UCSD-AML1 (cell line): ENCODE measurements around the gene DAZAP2.
"Not testable (repeated sequence)": the region's sequence is repeated elsewhere in the genome, so short reads cannot be mapped to it uniquely, and the experiment has no call there.

Experiments
- DNase-seq: peaks from one replicate; lab custom pipeline; 2025; ENCODE audit not compliant: unreplicated experiment; lab: John Stamatoyannopoulos, UW

The DAZAP2 gene

DNA sequence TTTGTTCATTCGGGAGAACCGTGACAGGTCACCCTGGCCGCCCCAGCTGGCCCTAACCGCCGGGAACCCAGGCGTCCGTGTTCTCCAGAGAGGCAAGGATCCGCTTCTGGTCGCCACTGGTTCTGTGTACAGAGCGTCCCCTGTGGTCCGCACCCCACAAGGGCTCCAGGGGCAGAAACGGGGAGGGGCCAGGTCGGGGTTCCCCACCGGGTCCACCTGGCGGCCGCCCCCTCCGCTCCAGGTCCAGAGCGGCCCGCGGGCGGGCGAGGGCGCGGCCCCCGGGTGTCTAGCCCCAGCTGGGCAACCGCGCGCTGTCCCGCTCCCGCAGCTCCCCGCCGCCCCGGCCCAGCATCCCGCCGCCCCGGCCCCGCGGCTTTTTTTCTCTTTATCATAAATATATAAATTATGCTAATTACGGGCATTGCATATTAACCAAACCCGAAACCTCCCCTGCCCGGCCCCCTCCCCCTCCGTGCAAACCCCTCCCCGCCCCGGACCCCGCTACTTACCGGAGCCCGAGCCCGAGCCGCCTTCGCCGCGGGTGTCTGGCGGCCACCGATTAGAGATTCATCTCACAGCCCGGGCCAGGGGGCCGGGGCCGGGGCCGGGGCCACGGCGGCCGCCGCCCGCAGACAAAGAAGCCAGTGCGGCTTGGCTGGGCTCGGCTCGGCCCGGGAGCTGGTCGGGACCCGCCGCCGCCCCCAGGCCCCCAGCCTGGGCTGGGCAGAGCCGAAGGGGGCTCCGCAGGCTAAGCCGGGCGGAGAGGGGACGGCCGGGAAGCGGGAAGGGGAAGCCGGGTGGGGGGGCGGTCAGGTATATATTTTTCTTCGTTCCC lies 21.3 kb upstream of the DAZAP2 start:
- peak; percentile 63 for DNase-seq

DNA sequence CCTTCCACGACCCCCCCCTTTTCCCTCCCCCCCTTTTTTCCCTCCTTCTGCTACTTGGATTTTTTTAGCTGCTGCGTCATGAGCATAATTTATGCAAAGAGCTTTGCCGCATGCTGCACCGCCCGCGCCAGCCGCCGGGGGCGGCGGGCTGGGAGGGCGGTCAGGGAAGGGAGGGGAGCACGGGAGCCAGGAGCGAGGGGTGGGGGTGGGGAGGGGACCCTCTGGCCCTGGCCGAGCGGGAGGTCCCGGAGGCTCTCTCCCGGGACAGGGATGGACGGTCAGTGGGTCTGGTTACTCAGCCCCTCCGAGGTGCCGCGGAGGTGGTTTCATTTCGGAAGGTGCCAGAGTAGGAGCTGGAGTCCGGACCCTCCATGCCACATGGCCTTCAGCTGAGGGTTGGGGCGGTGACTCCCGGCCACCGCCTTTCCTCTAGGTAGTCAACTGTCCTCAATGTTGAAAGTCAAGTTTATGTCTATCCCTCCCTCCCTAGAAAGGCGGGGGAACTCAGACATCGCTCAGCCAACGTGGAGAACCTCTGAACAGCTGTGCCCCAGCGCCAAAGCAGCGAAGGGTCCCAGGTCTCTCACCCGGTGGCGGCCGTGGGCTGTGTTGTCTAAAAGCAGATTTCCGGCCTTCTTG lies 20.5 kb upstream of the DAZAP2 start, which contains the start of gene POU6F1:
TSS of gene POU6F1 (minus strand) at position 95 of the 639 bp plus-strand sequence. CDS start 11,226 bp downstream, outside the sequence.
- DNase-seq = peak; percentile 83

DNA sequence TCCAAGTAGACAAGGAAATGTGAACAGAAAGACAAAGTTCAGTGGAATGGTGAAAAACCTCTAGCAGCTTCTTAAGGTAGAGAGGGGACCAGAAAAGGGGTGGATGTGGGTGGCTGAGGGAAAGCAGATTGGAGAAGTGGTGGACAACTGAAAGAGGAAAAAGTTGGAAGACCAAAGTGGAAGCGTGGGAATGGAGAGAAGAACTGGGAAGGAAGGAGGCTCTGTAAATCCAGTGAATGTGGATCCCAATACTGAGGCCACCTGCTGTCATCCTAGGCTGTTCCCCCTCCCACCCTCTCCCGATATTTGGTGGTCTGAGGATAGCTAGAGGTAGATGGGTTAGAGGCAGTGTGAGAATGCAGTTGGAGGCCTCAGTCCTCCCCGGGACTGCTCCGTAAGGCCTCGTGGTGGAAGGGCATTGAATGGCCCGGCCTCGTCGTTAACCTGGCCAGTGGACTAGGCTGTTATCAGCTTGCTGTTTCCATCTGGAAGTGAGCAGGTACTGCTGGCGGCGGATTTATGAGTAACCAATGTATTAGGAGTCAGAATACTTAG lies 19.9 kb upstream of the DAZAP2 start:
- peak; percentile 48 for DNase-seq

DNA sequence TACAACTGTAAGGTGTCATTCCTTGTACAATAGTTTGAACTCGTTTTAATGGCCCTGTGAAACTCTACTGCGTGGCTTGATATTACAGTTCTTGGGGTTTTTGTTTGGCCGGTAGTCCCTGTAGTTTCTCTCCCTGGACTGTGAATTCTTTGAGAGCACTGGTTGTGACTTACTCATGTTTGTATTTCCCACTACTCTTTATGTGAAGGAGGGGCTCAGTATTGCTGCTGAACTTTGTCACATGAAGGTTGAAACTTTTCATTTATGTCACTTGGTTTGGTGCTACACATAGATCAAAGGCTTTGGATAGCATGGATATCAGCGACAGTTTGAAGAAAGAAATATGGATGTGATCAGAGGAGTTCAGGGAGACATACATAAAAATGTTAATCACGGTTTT lies 19.3 kb upstream of the DAZAP2 start:
- DNase-seq = no peak

DNA sequence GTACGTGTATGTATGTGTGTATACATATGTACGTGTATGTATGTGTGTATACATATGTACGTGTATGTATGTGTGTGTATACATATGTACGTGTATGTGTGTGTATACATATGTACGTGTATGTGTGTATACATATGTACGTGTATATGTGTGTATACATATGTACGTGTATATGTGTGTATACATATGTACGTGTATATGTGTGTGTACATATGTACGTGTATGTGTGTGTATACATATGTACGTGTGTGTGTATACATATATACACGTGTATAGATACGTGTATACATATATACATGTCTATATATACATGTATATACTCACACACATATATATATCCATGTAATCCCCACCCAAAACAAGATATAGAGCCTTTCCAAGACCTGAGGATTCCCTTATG lies 18.8 kb upstream of the DAZAP2 start:
- DNase-seq = not testable (repeated sequence)

DNA sequence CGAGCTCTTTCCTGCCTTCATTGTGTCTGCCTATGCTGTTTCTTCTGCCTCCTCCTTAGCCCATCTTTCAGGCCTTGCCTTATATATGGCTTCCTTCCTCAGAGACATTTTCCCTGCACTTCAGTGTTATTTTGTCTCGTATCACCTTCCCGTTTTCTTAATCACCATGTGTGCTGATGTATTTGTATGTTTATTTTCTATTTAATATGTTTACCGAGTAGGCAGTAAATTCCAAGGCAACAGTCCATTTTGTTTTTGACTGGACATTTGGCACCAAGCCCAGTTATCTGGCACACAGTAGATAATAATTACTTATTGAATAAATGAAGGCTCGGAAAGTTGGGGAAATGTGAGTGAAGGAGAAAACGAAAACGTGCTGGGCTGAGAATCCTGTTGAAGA lies 16.2 kb upstream of the DAZAP2 start:
- DNase-seq = no peak

DNA sequence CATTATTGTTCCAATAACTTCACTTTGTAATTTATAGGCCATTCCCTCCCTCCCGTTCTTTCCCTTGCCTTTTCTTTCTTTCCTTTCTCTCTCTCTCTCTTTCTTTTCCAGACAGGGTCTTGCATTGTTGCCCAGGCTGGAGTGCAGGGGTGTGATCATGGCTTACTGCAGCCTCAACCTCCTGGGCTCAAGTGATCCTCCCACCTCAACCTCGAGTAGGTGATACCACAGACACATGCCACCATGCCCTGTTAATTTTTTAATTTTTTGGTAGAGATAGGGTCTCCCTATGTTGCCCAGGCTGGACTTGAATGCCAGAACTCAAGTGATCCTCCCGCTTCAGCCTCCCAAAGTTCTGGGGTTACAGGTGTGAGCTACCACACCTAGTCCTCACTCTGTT lies 14.0 kb upstream of the DAZAP2 start:
- no peak for DNase-seq

DNA sequence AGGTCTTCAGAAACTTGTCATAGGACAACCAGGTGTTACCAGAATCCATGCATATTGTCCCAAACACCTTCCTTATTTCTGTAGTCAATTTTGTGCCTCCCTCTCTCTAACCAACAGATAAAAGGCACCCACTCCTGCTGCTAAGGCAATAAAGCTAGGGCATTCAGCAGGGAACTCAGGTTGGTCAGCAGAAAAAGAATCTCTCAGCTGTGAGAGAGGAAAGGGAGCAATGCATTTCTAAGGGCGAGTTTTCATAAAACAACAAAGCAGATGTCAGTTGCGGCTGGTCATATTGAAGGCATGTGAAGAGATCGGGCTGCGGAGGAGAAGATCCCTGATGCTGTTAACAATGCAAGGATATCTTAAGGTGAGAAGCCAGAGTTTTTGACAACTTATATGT lies 13.4 kb upstream of the DAZAP2 start:
- DNase-seq = no peak

DNA sequence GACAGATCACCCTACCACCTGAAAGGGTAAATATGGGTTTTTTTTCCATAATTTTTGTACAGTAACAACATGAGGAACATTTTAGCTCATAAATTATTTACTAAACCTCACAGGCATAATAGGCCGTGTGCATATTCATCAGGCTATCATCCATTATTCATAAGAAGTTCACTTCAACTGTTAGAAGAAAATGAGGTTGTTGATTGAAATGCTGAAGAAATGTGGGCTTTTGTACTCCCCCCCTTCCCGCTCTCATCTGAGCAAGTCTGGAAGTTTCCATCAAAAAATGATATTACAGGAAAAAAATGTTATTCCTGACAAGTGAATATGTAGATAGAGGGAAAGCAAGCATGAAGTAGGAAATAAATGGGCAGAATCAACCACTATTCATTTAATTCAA lies 12.9 kb upstream of the DAZAP2 start:
- no peak for DNase-seq

DNA sequence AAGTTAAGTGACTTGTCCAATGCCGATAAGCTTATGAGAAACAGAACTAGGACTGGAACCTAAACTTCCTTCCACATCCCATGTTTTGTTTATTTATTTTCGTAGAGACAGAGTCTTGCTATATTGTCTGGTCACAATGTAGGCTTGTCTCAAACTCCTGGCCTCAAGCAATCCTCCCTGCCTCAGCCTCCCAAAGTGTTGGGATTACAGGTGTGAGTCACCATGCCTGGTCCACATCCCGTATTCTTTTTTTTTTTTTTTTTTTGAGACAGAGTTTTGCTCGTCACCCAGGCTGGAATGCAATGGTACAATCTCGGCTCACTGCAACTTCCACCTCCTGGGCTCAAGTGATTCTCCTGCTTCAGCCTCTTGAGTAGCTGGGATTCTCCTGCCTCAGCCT lies 11.5 kb upstream of the DAZAP2 start:
- not testable (repeated sequence) for DNase-seq

DNA sequence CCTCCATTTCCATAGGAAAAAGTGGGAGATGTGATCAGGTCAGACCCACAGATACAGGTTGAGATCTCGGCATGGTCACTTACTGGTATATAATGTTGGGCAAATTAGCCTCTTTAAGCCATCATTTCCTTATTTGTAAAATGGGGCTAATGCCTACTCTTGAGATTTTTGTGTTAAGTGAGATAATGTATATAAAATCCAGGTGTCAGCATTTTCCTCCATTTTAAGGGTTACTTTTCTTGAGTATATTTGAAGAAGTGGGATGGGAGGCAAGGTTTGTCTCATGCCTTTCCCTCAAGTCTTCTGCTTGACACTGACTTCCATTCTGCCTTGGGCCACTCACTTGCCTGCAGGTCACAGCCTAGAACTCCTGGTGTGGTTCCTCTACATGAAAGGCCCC lies 10.7 kb upstream of the DAZAP2 start:
- DNase-seq = no peak

DNA sequence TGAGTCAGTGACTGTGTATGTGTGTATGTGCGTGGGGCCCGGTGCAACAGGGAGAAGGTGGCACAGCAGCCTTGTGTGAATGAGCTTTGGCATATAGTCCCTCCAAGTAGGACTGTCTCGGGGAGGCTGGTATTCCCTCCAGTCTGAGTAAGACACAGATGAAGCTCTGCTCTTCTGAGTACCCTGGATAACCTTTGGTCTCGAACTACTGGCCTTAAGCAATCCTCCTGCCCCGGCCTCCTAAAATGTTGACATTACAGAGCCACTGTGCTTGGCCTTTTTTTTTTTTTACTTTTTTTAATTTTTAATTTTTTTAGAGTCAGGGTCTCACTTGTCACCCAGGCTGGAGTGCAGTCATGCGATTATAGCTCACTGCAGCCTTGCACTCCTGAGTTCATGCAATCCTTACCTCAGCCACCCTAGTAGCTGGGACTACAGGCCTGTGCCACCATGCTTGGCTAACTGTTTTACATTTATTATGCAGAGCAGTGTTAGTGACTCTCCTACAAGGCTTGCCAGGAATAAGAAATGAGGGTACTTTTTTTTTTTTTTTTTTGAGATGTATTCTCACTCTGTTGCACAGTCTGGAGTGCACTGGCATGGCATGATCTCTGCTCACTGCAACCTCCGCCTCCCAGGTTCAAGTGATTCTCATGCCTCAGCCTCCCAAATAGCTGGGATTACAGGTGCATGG lies 9.4 kb upstream of the DAZAP2 start:
- no peak for DNase-seq

DNA sequence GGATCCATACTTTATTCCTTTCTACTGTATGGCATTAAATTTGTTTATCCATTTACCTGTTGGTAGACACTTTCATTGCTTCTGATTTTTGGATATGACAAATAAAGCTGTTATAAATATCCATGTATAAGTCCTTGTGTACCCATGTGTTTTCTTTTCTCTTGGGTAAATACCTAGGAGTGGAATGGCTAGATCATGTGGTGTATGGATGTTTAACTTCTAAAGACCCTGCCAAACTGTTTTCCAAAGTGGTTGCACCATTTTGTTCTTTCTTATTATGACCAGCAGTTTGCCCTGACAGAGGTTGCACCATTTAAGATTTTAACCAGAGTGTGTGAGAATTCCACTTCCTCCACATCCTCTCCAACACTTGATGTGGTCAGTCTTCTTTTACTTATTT lies 6.0 kb upstream of the DAZAP2 start:
- no peak for DNase-seq

DNA sequence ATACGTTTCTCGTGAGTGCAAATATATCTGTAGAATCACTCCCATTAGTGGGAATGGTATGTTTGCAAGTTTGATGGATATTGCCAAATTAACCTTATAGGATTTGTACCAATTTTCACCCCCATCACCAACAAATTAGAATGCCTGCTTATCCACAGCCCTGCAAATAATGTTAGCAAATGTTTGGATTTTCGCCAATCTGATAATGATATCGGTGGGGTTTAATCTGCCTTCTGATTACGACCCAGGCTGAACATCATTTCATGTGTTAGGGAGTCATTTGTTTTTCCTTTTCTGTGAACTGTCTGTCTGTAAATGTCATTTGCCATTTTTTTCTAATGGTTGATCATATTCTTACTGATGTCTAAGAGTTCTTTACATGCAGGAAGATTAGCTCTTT lies 4.1 kb upstream of the DAZAP2 start:
- DNase-seq = no peak

DNA sequence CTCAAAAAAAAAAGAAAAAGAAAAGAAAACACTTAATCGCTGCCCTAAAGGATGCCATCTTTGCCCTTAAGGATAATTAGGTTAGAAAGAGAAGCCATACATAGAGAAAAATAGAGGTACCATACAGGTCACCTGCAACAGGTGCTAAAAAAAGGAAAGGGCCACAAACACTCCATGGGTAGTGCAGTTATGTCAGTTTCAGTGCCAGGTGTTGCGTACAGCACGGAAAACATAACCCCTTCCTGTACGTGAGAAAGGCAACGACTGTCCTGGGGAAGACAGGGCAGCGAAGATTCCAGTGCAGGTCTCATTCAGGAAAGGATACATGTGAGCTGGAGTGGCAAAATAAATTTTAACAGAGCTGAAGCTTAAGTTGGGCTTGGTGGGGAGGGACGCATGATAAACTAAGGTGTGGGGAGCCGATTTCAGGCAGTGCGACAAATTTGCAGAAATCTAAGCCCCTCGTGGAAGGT lies 553 bp upstream of the DAZAP2 start:
- no peak for DNase-seq

DNA sequence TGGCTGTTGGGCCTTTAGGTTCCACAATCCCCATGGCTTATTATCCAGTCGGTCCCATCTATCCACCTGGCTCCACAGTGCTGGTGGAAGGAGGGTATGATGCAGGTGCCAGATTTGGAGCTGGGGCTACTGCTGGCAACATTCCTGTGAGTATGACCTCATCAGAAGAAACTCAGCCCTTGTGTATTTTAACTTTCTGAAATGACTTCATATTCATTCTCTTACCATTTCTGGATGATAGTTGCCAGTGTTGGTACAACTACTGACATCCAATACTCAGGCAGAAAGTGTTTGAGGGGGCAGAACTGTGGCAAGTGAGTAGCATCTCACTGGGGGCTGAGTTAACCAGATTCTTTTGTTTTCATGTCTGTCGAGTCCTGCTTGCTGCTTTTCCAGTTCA lies 2.3 kb downstream of the DAZAP2 start:
- DNase-seq = no peak

DNA sequence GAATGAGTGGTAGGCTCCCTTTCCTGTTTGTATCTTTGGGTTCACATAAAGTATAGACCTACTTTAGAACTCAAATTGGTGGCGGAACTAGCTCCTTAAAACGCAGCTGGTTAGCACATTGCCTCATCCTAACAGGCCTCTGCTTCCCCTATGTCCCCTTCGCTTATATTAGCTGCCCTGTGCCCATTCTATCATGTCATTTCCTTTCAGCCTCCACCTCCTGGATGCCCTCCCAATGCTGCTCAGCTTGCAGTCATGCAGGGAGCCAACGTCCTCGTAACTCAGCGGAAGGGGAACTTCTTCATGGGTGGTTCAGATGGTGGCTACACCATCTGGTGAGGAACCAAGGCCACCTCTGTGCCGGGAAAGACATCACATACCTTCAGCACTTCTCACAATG lies 3.5 kb downstream of the DAZAP2 start:
- DNase-seq = no peak

DNA sequence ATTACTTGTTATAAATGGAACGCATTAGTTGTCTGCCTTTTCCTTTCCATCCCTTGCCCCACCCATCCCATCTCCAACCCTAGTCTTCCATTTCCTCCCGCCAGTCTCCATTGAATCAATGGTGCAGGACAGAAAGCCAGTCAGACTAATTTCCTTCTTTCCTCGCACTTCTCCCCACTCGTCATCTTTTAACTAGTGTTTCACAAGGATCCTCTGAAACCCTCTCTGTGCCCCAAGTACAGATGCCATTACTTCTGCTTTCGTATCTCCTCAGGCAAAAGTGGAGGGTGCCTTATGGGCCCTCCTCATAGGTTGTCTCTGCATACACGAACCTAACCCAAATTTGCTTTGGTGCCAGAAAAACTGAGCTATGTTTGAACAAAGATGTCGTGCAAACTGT lies 4.2 kb downstream of the DAZAP2 start:
- DNase-seq = no peak

DNA sequence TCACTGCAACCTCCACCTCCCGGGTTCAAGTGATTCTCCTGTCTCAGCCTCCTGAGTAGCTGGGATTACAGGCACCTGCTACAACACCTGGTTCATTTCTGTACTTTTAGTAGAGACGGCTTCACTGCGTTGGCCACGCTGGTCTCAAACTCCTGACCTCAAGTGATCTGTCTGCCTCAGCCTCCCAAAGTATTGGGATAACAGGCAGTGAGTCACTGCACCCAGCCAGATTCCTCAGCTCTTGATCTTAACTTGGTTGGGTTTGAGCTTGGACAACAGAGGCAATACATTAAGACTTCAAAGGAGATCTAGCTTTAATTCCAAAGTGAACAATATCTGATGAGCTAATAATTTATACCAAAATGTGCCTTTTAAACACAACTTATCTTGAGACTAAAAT lies 5.6 kb downstream of the DAZAP2 start:
- DNase-seq = no peak

DNA sequence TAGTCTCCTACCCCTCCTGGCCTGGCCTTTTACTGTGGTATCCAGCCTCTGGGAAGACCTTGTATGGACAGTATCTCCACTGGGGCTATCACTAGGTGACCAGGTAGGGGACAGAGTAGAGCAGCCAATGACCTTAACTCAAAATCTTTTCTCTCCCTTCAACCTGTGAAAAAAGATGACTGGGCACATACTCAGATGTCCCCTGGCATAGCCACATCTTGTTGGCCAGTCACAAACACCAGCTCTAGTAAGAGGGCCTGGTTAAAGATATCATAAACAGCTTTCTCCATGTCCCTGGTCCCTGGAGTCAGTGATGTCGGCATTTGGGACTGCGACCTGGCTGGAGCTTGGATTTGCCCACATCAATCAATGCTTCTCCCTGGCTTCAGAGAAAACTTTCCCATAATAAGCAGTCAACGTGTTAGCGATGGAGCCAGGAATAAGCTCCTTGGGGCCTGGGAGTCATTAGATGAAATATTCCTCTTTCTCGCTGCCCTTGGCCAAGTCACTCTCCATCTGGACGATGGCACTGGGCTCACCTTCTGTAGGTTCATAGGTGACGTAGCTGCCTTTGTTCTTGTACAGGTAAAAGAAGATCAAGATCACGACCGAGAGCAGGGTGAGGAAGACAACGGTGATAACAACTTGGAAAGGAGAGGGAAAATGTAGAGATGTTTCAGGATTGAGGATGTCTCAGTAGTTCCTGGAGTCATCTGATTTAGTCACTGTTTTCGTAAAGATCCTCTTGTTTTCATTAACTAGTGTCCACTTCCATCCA lies 7.0 kb downstream of the DAZAP2 start:
- no peak for DNase-seq
